Adipose tissue (tissue), 3 donors: Measurements from ENCODE around the gene CPN2. TPM values are rescaled to one million over a fixed set of nuclear protein-coding genes. Genes with fewer than 3 reads are reported as not detected.

Experiments
- H3K27ac ChIP-seq: one replicate; pipeline ENCODE4 v1.5.1; 2013; ENCODE audit warnings: low read depth, low read length
- WGBS, 3 donors: extraction: QIAGEN DNeasy Blood & Tissue Kit; methylation state at CpG; one replicate each; pipeline ENCODE4 v1.1.7; 2013; 5-methylcytosine and 5-hydroxymethylcytosine counted together
- polyA plus RNA-seq, 3 donors: library from polyadenylated mRNA; stranded (reverse); fragments of 200-250 nt; gene quantifications; one replicate each; pipeline ENCODE4 v1.2.3, GENCODE V29; 2013
- donor health status: healthy with polysubstance abuse.
- donor health status: Bipolar disorder and iron deficiency.
- donor health status: healthy.

CPN2 gene
- polyA plus RNA-seq, 3 donors: 0.22 to 0.58 (median 0.27) TPM

DNA sequence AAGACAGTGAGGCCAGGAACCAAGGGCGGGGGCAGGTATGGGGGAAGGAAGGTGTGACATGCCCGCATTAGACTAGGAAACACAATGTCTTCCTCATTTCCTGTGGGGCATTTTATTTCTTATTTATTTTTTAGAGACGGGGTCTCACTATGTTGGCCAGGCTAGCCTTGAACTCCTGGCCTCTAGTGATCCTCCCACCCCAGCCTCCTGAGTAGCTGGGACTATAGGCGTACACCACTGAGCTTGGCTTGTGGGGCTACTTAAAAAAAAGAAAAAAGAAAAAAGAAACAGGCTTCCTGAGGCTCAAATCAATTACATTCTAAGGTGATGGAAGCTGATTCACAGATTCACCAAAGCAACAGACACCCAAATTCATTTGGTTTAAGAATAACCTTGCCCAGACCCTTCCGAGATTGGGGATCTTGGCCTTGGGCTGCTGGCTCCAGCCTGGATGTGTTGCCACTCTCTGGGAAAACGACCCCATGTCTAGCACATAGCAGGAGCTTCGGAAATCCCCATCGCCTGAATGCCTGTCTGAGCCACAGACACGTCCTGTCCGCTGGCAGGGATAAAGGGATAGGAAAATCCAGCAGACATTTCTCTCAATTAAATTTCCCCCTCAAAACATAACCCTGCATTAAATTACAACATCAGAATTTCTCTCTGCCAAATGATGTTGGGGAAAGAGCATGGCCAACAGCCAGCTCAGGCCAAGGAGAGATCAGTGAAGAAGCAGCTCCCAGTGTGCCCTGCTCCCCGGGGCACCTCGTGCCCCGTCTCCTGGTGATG is 13.0 kb downstream of the CPN2 start:
- no peak overlapping the region for H3K27ac ChIP-seq
- 67 to 84% (median 77%) methylated on average over 13 of the region's 13 CpGs for WGBS, 3 donors

DNA sequence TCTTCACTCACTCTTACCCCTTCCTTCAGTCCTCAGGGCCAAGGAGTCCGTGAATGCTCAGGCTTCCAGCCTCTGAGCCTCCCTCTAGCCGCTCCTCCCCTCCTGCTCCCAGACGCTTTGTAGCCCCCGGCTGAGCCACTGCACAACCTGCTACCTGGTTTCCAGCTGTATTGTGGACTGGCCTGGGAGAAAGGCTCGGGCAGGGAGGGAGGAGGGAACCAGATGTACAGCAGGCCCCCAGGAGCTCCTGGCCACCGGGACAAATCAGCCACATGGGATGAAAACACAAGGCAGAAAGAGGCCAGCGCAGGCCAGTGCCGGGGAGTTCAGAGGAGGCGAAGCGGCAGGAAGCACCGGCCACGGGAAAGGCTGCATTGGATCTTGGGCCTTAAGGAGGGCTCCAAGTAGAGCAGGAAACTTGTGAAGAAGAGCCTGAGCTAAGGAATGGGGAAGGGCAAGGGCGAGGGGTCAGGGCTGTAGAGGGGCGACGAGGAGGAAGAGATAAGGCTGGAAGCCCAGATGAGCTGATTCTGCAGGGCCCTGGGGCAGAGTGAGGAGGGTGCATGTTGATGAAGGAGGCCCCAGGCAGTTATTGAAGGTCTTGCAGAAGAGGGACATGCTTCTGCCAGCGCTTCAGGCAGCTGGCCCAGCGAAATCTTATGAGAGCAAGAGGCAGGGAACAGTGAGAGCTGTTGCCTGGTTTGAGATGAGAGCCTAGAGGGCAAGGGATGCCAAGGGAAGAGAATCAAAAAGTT is 14.3 kb downstream of the CPN2 start:
- H3K27ac ChIP-seq: no peak overlapping the region
- 80 to 82% (median 82%) methylated on average over 17 of the region's 17 CpGs for WGBS, 3 donors

DNA sequence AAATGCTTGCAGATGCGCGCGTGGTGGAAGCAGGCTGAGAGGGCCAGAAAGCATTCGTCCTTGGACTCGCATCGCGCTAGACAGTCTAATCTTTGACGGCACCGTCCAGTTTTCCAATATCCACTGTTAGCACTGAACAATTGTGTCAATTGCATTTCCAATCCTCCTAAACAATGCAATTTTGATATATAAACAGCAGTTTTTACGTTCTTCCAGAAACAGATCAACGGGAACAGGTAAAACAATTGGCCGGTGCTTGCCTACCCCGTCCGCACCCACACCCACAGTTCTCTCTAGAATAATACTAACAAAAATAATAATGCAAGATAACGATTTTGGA is 17.2 kb downstream of the CPN2 start:
- WGBS, 3 donors: 26 to 34% (median 32%) methylated on average over 15 of the region's 15 CpGs

DNA sequence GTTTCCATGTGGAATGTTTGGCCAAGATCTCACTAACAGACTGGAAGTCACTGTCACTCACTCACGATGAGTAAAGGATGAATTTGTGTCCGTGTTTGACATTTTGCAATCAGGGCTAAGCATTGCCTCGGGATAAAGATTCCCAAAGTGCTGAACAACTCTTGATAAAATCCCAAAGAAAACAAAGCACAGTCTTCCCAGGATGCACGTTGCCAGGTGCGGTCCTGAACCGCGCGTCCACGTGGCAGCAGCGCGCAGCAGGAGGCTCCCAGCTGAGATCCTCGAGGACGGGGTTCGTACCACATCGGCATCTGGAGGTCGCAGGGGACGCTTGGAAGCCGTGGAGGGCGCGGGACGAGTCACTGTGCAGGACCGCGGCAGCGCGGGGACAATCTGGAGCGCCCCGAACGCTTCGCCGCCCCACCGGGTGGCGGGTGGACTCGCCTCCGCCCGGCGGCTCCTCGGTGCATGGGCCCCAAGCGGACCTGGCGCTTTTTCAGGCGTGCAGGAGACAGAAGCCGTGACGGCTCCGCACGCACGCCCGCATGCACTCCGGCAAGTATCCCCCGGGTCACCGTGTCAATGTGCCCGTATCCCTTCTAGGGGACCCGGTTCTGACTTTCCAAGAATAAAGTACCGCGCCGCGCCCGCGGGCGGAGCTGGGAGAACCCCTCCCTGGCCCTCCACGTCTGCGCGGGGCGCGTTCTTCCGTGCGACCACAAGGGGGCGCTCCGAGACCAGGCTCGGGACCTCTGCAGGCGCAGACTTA is 17.7 kb downstream of the CPN2 start:
- H3K27ac ChIP-seq: no peak overlapping the region
- WGBS, 3 donors: 2 to 3% (median 3%) methylated on average over 65 to 69 of the region's 69 CpGs

More for the DNA sequence above, 17.2 kb downstream of the CPN2 start:
- H3K27ac ChIP-seq: no peak overlapping the region

DNA sequence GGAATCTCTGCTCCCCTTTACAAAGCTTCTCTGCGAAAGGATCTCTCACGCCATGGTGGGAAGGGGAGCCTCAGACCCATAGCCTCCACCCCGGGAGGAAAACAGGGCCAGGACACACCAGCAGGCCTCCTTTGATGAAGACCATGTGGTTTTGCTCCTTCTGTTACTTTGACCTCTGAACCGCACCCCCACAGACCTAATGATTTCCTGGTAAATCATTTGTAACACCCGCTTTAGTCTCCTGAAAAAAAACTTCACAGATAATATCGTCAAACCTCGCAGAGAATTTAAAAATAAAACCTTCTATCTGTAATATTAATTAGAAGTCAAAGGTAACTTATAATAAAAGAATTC is 18.3 kb downstream of the CPN2 start:
- 67 to 88% (median 88%) methylated on average over 7 of the region's 7 CpGs for WGBS, 3 donors

DNA sequence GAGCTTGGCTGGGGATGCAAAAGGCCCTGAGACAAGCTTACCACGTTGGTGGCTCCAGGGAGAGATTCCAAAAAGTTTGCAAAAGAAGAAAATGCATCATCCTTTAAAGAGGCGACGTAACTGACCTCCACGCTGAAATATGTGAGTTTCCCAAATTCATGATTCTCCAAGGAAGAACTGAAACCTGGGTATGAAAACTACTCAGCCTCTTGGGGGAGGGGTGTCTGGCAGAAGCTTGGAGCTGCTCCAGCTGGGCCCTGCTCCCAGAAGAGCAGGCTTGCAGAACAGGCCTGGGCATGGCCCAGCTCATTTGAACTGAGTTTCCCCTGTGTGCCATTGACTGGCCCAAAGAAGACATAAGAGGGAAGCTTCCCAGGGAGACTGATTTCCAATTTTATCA is 20.5 kb downstream of the CPN2 start:
- 48 to 69% (median 52%) methylated on average over 4 of the region's 4 CpGs for WGBS, 3 donors

More for the DNA sequence above, 18.3 kb downstream of the CPN2 start:
- H3K27ac ChIP-seq: no peak overlapping the region

DNA sequence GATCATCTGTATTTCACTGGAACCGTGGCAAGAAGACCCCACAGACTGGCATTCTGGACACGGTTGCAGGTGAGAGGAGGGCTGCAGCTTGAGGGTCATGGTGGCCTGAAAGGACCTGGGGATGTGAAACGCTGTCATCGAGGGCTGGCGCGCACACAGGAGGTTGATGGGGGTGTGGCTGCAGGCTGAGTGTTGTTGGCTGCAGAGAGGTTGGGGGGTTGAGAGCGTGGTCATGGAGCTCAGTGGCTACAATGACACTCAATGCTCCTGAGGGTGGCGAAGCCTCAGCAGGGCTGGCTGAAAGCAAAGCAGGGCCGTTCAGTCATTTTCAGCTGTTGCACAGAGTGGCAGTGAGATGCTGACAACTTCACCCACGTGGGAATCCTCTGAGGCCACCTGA is 21.0 kb downstream of the CPN2 start:
- 84 to 88% (median 86%) methylated on average over 10 of the region's 10 CpGs for WGBS, 3 donors
- no peak overlapping the region for H3K27ac ChIP-seq

More for the DNA sequence above, 20.5 kb downstream of the CPN2 start:
- H3K27ac ChIP-seq: no peak overlapping the region

DNA sequence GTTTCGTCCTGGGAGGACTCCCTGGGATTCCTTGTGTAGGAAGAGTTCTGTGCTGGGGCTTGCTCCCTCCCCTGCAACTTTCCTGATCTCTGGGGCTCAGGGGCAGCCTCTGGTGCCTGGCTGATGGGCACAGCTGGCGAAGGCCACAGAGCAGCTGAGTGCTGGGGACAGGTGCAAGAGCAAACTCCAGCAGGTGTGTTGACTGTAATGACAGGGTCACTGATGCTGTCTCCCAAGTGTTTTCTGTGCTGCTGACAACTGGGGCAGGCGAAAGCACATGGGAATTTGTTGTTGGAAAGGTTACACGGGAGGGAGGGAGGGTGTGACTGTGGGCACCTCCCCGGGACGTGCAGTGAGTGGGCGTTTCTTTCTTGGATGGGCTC is 21.6 kb downstream of the CPN2 start:
- no peak overlapping the region for H3K27ac ChIP-seq
- WGBS, 3 donors: 75 to 83% (median 78%) methylated on average over 7 of the region's 7 CpGs

DNA sequence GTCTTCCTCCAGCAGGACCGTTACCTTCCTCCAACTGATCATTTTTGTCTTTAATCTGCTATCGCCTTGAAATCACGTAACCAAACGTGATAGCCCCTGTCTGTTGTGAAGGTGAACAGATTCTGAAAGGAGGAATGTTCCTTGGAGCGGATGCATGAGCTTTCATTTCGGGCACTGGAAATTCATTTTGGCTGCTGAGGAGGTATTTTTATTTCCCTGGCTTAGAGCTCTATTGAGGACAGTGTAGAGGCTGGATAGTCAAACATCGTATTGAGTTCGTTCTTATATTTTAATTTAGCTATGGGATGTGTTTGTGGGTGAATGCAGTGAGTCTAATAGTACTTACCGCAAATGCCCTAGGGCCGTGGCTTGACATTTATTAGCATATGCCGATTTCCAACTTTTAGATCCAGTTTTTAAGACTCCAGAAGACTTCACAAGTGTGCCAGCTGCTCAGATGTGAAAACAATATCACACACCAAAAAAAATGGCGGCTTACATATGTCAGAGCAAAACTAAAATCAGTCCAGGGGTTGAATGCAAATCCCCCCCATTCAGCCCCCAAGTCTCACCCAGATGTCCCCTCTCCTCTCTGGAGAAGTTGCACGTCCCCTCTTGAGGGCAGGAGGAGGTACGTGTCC is 22.1 kb downstream of the CPN2 start:
- WGBS, 3 donors: 76 to 90% (median 81%) methylated on average over 14 of the region's 14 CpGs
- no peak overlapping the region for H3K27ac ChIP-seq

DNA sequence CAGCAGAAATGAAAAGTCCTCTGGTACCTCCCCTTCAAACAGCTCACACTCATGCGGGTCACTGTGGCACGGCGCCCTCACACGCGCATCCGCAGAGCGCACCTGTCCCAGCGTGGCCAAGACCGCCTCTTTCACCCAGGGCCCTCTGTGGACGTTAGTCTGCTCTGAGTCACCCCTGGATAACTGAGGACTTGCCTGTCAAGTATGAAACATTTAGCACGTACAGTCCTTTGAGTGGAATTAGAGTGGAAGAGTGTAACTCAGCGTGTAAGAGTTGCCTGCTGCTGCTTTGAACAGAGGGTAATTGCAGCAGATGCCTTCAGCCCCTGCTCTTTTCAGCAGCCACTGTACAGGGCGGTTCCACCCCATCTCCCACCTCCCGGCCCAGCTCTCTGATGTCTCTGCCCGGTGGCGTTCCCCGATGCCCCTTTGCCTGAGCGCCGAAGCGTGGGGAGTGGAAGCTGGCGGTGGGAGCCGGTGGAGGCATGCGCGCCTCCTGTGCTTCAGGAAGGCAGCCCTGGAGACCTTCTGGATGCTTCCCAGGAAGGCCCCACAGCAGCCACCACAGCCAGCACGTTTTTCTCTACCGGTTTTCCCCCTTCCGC is 23.0 kb downstream of the CPN2 start:
- 64 to 86% (median 77%) methylated on average over 27 of the region's 27 CpGs for WGBS, 3 donors
- H3K27ac ChIP-seq: no peak overlapping the region

DNA sequence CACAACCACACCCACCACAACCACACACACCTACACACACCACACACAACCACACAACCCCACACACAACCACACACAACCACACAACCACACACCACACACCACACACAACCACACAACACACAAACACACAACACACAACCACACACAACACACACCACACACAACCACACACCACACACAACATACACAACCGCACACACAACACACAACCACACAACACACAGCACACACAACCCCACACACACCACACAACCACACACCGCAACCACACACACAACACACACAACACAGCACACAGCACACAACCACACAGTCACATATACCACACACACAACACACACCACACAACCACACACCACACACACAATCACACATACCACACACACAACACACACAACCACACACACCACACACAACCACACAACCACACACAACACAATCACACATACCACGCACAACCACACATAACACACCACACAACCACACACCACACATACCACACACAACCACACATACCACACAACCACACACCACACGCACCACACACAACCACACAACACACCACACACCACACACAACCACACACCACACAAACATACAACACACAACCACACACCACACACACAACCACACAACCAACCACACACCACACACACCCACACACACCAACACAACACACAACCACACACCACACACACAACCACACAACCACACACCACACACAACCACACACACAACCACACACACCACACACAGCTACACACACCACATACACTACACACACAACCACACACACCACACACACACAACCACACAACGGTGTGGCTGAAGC is 23.7 kb downstream of the CPN2 start:
- no peak overlapping the region for H3K27ac ChIP-seq
- WGBS, 3 donors: 93 to 97% (median 94%) methylated on average over 5 of the region's 5 CpGs

DNA sequence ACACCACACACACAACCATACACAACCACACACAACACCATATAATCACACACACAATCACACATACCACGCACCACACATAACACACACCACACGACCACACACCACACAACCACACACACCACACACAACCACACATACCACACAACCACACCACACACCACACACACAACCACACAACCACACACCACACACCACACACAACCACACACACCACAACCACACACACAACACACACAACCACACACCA is 24.2 kb downstream of the CPN2 start:
- no peak overlapping the region for H3K27ac ChIP-seq
- WGBS, 3 donors: 93 to 97% (median 93%) methylated on average over 2 of the region's 2 CpGs

DNA sequence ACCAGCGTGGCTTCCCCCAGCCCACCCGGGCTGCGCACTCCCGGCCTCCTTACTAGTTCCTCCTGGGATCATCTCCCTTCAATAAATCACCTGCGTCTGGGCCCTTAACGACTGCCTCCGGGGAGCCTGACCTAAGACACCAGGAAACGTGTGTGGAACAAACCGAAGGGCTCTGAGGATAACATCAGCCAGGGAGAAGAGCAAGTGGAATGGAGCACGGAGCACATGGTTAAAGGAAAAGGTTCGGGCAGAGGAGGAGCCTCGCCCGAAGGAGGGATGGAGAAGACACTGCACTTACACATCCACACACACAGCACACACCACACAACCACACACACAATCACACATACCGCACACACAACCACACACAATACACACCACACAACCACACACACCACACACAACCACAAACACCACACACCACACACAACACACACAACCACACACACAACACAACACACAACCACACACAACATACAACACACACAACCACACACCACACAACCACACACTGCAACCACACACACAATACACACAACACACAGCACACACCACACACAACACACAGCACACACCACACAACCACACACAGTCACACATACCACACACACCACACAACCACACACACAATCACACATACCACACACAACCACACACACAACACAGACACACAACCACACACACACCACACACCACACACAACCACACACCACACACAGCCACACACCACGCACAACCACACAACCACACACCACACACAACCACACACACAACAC is 24.7 kb downstream of the CPN2 start:
- 48 to 63% (median 54%) methylated on average over 15 of the region's 15 CpGs for WGBS, 3 donors
- no peak overlapping the region for H3K27ac ChIP-seq

DNA sequence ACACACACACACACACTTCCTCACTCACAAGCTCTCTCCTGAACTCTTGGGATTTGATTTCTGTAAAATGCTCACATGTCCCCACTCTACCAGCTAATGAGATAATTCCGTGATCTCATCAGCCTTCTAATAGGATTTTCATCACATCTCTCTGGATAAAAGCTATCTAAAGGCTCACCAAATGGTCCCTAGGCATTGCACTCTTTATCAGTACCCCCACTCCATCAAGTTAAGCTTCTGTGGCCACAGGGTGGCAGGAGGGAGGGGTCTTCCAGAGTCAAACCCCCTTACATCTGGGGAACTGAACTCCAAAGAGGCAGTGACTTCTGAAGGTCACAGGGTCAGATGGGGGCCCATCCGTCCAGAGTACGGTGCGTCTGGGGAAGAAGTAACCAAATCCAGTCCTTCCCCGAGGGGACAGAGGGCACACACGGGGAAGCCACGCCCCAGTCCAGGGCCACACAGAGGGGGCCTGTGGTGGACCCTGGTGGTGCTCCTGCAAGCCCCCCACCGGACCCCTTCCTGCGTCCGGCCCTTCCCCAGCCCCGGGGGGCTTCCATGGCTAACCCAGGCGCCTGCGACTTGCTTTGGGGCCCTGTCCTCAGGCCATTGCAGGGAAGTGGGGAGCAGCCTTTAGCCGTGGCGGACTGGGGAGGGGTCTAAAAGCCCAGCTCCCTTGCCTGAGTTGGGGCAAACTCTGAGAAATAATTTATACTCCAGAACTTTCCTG is 25.5 kb downstream of the CPN2 start:
- WGBS, 3 donors: 74 to 77% (median 77%) methylated on average over 15 of the region's 15 CpGs
- H3K27ac ChIP-seq: no peak overlapping the region

DNA sequence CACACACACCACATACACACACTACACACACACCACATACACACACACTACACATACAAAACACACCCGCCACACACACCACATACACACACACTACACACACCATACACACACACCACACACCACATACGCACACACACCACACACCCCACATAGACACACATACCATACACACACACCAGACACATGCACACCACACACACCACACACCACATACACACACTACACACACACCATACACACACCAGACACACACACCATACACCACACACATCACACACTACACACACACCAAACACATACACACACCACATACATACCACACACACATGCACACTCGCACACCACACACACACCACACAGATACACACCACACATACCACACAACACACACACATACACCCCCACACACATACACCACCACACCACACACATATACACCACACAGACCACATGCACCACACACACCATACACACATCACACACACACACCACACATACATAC is 26.3 kb downstream of the CPN2 start:
- no peak overlapping the region for H3K27ac ChIP-seq
- WGBS, 3 donors: 94 to 97% (median 97%) methylated on average over 3 of the region's 3 CpGs
